Measurements from ENCODE around the gene RARS1.

Gene RARS1

GRCh38 chr5:168527756-168528295 lies 41.6 kb downstream of the RARS1 start:
- no peak for TF ChIP-seq CTCF (IDR thresholded peaks at IDR 0.05)

- no peak for TF ChIP-seq CTCF (IDR thresholded peaks at IDR 0.05)
Measured at GRCh38 chr5:168528521-168529373, 42.5 kb downstream of the RARS1 start, which contains the start of gene FBLL1. TSS of gene FBLL1 (plus strand) at chr5:168529305. CDS start at chr5:168529505, 200 bp downstream.

- no peak for TF ChIP-seq CTCF (IDR thresholded peaks at IDR 0.05)
Measured at GRCh38 chr5:168529374-168530234, 43.3 kb downstream of the RARS1 start.

GRCh38 chr5:168530621-168531150 lies 44.4 kb downstream of the RARS1 start:
- no peak for TF ChIP-seq CTCF (IDR thresholded peaks at IDR 0.05)

GRCh38 chr5:168531191-168531590 lies 44.9 kb downstream of the RARS1 start:
- no peak for TF ChIP-seq CTCF (IDR thresholded peaks at IDR 0.05)

GRCh38 chr5:168531987-168532864 lies 46.0 kb downstream of the RARS1 start:
- no peak for TF ChIP-seq CTCF (IDR thresholded peaks at IDR 0.05)
